OCI-M1 (cell line): ENCODE results near the gene CLEC7A.
A peak's percentile ranks its signal among the peaks of the same experiment; 100 is the strongest.

Experiments used
- DNase-seq: peaks from one replicate; lab custom pipeline; 2025; lab: John Stamatoyannopoulos, UW

Gene CLEC7A

GRCh38 chr12:10094646-10095395, 35.2 kb downstream of the CLEC7A start:
- DNase-seq: no peak

GRCh38 chr12:10088955-10089900, 40.8 kb downstream of the CLEC7A start:
- no peak for DNase-seq

- no peak for DNase-seq
These were observed 42.0 kb downstream of the CLEC7A start for GRCh38 chr12:10088031-10088430.

GRCh38 chr12:10086387-10086786, 43.6 kb downstream of the CLEC7A start:
- DNase-seq: no peak

GRCh38 chr12:10084733-10085132, 45.3 kb downstream of the CLEC7A start:
- no peak for DNase-seq

GRCh38 chr12:10082117-10082874, 47.7 kb downstream of the CLEC7A start:
- DNase-seq: peak; percentile 17

GRCh38 chr12:10075451-10075850, 54.5 kb downstream of the CLEC7A start:
- DNase-seq: no peak

- DNase-seq: no peak
These were observed 56.7 kb downstream of the CLEC7A start for GRCh38 chr12:10073261-10073660.

GRCh38 chr12:10072131-10072530, 57.9 kb downstream of the CLEC7A start:
- DNase-seq: no peak

GRCh38 chr12:10070380-10070779, 59.6 kb downstream of the CLEC7A start:
- no peak for DNase-seq

GRCh38 chr12:10069976-10070375, 60.0 kb downstream of the CLEC7A start:
- DNase-seq: no peak

- DNase-seq: peak; percentile 70
These were observed 60.9 kb downstream of the CLEC7A start for GRCh38 chr12:10069099-10069498.

GRCh38 chr12:10068644-10069043, 61.4 kb downstream of the CLEC7A start:
- peak; percentile 41 for DNase-seq

GRCh38 chr12:10067942-10068341, 62.1 kb downstream of the CLEC7A start:
- no peak for DNase-seq

- DNase-seq: no peak
These were observed 62.7 kb downstream of the CLEC7A start for GRCh38 chr12:10067264-10067663.
